Measurements from ENCODE around the gene SSBP2. TPM values are rescaled to one million over a fixed set of nuclear protein-coding genes. Genes with fewer than 3 reads are reported as not detected.

The SSBP2 gene
- total RNA-seq, 4 donors from 2014 or later, result 10.9 to 22.3 (median 14.9) TPM

DNA sequence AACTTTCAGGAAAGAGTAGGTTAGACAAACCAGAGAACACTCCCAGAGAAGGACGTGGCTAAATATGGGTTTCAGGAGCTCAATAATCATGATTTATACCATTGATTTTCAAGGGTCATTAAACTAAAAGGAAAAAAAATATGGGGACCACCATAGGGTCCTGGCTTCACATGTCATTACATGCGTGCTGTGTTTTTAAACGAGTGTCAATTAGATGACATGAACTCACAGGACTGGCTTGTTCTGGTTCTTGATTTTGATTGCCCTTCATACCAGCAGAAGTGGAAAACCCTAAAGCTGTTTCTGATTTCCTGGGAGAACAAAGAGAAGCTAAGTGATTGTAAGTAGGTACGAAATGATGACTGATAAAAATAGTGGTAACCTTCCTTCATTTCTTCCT lies 362.7 kb downstream of the SSBP2 start:
- TF ChIP-seq POLR2A (IDR thresholded peaks at IDR 0.05), result no peak
- TF ChIP-seq, protein P1, sequence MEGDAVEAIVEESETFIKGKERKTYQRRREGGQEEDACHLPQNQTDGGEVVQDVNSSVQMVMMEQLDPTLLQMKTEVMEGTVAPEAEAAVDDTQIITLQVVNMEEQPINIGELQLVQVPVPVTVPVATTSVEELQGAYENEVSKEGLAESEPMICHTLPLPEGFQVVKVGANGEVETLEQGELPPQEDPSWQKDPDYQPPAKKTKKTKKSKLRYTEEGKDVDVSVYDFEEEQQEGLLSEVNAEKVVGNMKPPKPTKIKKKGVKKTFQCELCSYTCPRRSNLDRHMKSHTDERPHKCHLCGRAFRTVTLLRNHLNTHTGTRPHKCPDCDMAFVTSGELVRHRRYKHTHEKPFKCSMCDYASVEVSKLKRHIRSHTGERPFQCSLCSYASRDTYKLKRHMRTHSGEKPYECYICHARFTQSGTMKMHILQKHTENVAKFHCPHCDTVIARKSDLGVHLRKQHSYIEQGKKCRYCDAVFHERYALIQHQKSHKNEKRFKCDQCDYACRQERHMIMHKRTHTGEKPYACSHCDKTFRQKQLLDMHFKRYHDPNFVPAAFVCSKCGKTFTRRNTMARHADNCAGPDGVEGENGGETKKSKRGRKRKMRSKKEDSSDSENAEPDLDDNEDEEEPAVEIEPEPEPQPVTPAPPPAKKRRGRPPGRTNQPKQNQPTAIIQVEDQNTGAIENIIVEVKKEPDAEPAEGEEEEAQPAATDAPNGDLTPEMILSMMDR (IDR thresholded peaks at IDR 0.05), result no peak

DNA sequence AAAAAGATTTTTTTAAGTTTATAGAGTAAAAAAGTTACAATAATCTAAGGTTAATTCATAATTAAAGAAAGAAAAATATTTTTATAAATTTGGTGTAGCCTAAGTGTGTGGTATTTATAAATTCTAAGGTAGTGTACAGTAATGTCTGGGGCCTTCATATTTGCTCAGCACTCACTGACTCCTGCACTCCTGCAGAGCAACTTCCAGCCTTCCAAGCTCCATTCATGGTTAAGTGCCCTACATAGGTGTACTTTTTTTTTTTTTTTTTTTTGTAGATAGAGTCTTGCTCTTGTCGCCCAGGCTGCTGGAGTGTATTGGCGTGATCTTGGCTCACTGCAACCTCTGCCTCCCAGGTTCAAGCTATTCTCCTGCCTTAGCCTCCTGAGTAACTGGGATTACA lies 367.0 kb downstream of the SSBP2 start:
- Histone ChIP-seq H3K4me1 (no peaks in the 10 kb centered on the region), H3K9me3 (no peaks in the 10 kb centered on the region), H3K4me3 (no peak overlapping the region), H3K27me3 (no peaks in the 10 kb centered on the region), H3K27ac (no peak overlapping the region), H3K36me3 (no peaks in the 10 kb centered on the region)
- DNase-seq, result no peak
- TF ChIP-seq, protein P1 (IDR thresholded peaks at IDR 0.05), result no peak
- TF ChIP-seq POLR2A (IDR thresholded peaks at IDR 0.05), result no peak

More for the DNA sequence above, 362.7 kb downstream of the SSBP2 start:
- no peak overlapping the region for H3K27ac ChIP-seq
- no peak for DNase-seq
- no peaks in the 10 kb centered on the region for H3K4me1 ChIP-seq
- H3K9me3 ChIP-seq, result no peaks in the 10 kb centered on the region
- no peak overlapping the region for H3K4me3 ChIP-seq
- H3K27me3 ChIP-seq, result no peaks in the 10 kb centered on the region
- H3K36me3 ChIP-seq, result no peaks in the 10 kb centered on the region

DNA sequence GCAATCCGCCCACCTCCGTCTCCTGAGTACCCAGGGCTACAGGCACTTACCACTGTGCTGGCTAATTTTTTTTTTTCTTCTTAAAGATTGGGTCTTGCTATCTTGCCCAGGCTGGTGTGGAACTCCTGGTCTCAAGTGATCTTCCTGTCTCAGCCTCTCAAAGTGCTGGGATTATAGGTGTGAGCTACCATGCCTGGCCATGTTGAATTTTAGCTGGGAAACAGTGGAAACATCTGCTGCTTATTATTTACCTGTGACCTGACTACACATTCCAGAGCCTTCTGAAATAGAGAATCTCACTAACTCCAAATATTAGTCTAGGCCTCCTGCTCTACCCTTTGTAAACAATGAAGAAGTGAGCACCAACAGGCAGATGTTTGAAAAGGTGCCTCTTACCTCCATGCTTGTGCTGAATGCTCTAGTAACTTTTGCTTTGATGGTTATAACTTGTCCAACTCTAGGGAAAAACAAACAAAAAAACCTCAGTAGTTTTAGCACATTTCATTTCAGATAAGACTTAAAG lies 379.5 kb downstream of the SSBP2 start:
- no peaks in the 10 kb centered on the region for H3K27me3 ChIP-seq
- no peak for TF ChIP-seq POLR2A (IDR thresholded peaks at IDR 0.05)
- TF ChIP-seq, protein P1 (IDR thresholded peaks at IDR 0.05), result no peak
- no peaks in the 10 kb centered on the region for H3K36me3 ChIP-seq
- H3K9me3 ChIP-seq, result no peaks in the 10 kb centered on the region
- no peak overlapping the region for H3K4me3 ChIP-seq
- no peak for DNase-seq
- H3K27ac ChIP-seq, result no peak overlapping the region
- no peaks in the 10 kb centered on the region for H3K4me1 ChIP-seq

DNA sequence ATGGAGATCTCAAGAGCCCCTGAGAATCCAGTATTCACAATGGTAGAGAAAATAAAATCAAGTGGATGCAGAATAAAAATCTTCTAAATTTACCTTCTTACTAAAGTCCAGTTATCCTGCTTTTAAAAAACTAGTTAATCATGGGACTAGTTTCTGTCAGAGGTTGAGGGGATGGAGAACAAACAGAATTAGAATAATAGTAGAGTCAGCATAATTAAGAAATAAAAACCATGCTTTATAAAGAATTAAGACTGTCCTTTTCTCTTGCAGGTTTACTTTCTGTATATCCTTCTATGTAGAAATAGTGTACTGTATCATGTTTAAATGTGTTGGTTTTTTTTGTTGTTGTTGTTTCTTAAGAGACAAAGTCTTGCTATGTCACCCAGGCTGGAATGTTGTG lies 380.0 kb downstream of the SSBP2 start:
- no peaks in the 10 kb centered on the region for H3K27me3 ChIP-seq
- H3K4me3 ChIP-seq, result no peak overlapping the region
- no peak overlapping the region for H3K27ac ChIP-seq
- no peak for DNase-seq
- no peaks in the 10 kb centered on the region for H3K9me3 ChIP-seq
- no peaks in the 10 kb centered on the region for H3K36me3 ChIP-seq
- no peak for TF ChIP-seq POLR2A (IDR thresholded peaks at IDR 0.05)
- TF ChIP-seq, protein P1 (IDR thresholded peaks at IDR 0.05), result no peak
- H3K4me1 ChIP-seq, result no peaks in the 10 kb centered on the region

DNA sequence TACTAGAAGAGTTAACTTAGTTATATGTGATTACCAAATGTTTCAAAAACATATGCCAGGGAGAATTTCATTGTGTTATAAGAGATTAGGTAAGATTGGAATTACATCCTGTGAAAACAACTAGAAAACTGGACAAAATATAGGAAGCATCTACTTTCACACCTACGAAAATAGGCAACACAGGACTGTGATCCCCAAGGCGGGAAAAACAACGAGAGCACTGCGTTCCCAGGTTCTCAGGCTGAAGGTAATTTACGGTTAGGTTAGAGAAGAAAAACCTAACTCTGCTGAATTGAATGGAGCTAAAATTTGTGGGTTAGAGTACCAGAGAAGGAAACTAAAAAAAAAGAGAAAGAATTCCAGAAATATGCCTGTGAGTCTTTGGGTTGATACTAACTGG lies 385.4 kb downstream of the SSBP2 start:
- no peaks in the 10 kb centered on the region for H3K36me3 ChIP-seq
- H3K9me3 ChIP-seq, result no peaks in the 10 kb centered on the region
- no peak for TF ChIP-seq POLR2A (IDR thresholded peaks at IDR 0.05)
- TF ChIP-seq, protein P1 (IDR thresholded peaks at IDR 0.05), result no peak
- no peak for DNase-seq
- no peak overlapping the region for H3K27ac ChIP-seq
- H3K27me3 ChIP-seq, result no peaks in the 10 kb centered on the region
- no peak overlapping the region for H3K4me3 ChIP-seq
- peaks cover 0 to 17% (median 0%) of the 10 kb centered on the region in 4 donors for H3K4me1 ChIP-seq

All from Peyer's patch (tissue), 4 donors.